ENCODE measurements around the gene RSPH9. TPM values are rescaled to one million over a fixed set of nuclear protein-coding genes. Genes with fewer than 3 reads are reported as not detected.

RSPH9 gene
- total RNA-seq, 1 donor from 2014 or later = not detected

- H3K27me3 Mint-ChIP-seq (ENCODE audit: unreplicated experiment) = peaks cover 1% of the 10 kb centered on the region
- peaks cover 4% of the 10 kb centered on the region for H3K4me1 Mint-ChIP-seq (ENCODE audit: unreplicated experiment)
- no peak overlapping the region for H3K4me3 Mint-ChIP-seq (ENCODE audit: unreplicated experiment)
- TF ChIP-seq CTCF (IDR thresholded peaks at IDR 0.05; ENCODE audit: unreplicated experiment) = no peak
- H3K9me3 Mint-ChIP-seq (ENCODE audit: unreplicated experiment) = no peaks in the 10 kb centered on the region
- no peak overlapping the region for H3K27ac Mint-ChIP-seq (ENCODE audit: unreplicated experiment)
- DNase-seq (ENCODE audit: low spot score) = no peak
- no peaks in the 10 kb centered on the region for H3K36me3 Mint-ChIP-seq (ENCODE audit: low read depth, unreplicated experiment)
These were observed 74.7 kb downstream of the RSPH9 start for GRCh38 chr6:43719511-43719910.

- no peak for DNase-seq (ENCODE audit: low spot score)
- Mint-ChIP-seq H3K36me3 (ENCODE audit: low read depth, unreplicated experiment) (no peaks in the 10 kb centered on the region), H3K4me3 (ENCODE audit: unreplicated experiment) (no peak overlapping the region), H3K9me3 (ENCODE audit: unreplicated experiment) (no peaks in the 10 kb centered on the region), H3K27ac (ENCODE audit: unreplicated experiment) (no peak overlapping the region), H3K4me1 (ENCODE audit: unreplicated experiment) (peaks cover 4% of the 10 kb centered on the region), H3K27me3 (ENCODE audit: unreplicated experiment) (peaks cover 1% of the 10 kb centered on the region)
- TF ChIP-seq CTCF (IDR thresholded peaks at IDR 0.05; ENCODE audit: unreplicated experiment) = no peak
These were observed 76.2 kb downstream of the RSPH9 start for GRCh38 chr6:43720999-43721398.

Other genes with a start within 250 kb of the RSPH9 start
- gene ABCC10, start 217.5 kb upstream of the RSPH9 start, total RNA-seq (ENCODE audit: unreplicated experiment) = 45.6 TPM
- 0.18 TPM for gene DLK2, start 189.5 kb upstream of the RSPH9 start, total RNA-seq (ENCODE audit: unreplicated experiment)
- 41.8 TPM for gene TJAP1, start 167.5 kb upstream of the RSPH9 start, total RNA-seq (ENCODE audit: unreplicated experiment)
- gene LRRC73, start 134.7 kb upstream of the RSPH9 start, total RNA-seq (ENCODE audit: unreplicated experiment) = 0.28 TPM
- gene YIPF3, start 128.1 kb upstream of the RSPH9 start, total RNA-seq (ENCODE audit: unreplicated experiment) = 138 TPM
- gene POLR1C, start 127.9 kb upstream of the RSPH9 start, total RNA-seq (ENCODE audit: unreplicated experiment) = 30.7 TPM
- 37.6 TPM for gene XPO5, start 69.0 kb upstream of the RSPH9 start, total RNA-seq (ENCODE audit: unreplicated experiment)
- 12.5 TPM for gene POLH, start 68.9 kb upstream of the RSPH9 start, total RNA-seq (ENCODE audit: unreplicated experiment)
- 76.6 TPM for gene GTPBP2, start 15.8 kb upstream of the RSPH9 start, total RNA-seq (ENCODE audit: unreplicated experiment)
- 26.8 TPM for gene MAD2L1BP, start 9.2 kb upstream of the RSPH9 start, total RNA-seq (ENCODE audit: unreplicated experiment)
- gene MRPS18A, start 42.8 kb downstream of the RSPH9 start, total RNA-seq (ENCODE audit: unreplicated experiment) = 45.5 TPM
- 3.5 TPM for gene VEGFA, start 125.2 kb downstream of the RSPH9 start, total RNA-seq (ENCODE audit: unreplicated experiment)